Fibroblast of skin of right biceps (primary cell): ENCODE measurements around the gene MYO18B.

Source experiments
- DNase-seq: peaks from one replicate; pipeline ENCODE4 v3.0.0-alpha.2; 2013

The MYO18B gene

DNA sequence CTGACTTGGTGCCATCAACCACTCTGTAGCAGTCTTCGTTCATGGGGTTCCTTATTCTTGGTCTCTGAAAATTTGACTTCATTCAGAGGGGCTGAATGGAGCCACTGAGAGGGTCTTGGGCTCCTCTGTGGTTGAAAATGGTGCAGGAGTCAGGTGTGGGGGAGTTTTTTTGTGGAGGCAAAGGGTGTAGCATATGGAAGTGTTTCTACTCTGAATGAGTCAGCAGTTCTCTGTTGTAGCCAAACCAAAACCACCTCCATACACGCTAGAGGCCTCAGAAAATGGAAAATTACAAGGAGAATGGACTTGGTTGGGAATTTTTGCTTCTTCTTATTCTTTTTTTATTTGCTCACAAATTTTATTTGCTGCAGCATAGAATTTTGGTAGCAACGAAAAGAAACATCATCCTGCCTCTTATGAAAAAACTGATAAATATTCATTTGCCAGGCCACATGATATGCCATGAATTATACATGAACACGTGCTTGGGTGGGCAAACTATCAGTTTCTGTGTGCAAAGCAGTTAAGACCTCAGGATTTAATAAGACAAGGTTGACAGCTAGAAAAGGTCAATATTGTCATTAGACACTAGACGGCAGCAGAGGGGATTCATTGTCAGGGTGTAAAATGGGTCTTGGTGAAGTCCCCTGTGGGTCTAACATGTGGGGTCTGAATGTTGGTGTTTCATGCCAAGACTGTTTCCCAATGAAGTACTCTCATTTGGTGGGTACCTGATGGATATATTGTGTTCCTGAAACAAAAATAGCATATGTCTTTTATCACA lies 111.7 kb downstream of the MYO18B start:
- DNase-seq, result no peak

DNA sequence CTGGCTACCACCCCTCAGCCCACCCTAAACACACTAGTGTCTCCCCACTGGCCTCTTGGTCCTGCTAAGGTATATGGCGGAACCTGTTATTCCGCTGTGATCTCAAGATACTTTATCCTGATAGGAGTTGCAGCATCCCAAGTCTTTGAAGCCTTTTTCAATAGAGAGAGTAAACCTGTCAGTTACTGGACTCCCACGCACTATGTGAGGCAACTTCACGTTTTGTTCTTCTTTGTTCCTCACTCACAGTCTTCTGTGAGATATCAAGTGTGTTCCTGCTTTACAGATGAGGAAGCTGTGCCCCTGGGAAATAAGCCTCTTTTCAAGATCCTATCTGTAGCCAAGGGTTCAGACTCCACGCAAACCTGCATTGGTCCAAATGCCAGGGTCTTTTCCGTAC lies 127.8 kb downstream of the MYO18B start:
- DNase-seq, result no peak

DNA sequence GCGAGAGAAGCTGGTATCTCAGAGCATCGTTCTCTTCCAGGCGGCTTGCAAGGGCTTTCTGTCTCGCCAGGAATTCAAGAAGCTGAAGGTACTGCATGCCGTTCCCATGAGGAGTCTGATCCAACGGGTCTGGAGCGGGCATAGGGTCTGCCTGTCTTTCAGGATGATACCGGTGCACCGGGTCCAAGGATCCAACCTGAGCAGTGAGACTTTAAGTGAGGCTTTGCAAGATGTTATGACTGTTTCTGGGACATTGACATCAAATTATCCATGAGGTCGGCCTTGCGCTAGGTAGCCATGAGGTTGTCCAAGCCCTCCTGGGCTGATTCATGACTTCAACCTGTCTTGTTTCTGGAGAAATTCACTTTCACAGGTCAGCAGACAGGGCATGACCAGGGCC lies 132.3 kb downstream of the MYO18B start:
- no peak for DNase-seq

GRCh38 chr22:25875461-25875860 lies 133.5 kb downstream of the MYO18B start:
- no peak for DNase-seq

DNA sequence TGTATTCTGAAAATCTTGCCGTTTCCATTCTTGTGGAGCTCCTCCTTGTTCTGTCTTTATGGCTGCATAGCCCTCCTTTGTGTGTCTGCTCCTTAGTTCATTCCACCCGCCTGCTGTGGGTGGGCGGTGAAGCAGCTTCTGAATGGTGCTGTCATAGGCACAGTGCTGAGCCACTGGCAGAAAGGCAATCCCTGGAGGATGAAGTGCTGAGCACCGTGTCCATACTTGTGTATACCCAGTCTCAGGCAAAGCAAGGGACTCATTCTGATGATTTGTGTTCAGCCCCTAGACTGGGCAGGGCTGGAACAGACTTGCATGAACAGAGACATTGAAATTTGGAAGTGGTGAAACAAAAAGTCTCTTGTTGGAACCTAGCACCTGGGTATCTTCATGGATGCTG lies 134.9 kb downstream of the MYO18B start:
- DNase-seq, result no peak

GRCh38 chr22:25878933-25879332 lies 136.9 kb downstream of the MYO18B start:
- no peak for DNase-seq

- DNase-seq, result no peak
Measured at GRCh38 chr22:25880524-25880923, 138.5 kb downstream of the MYO18B start.

- DNase-seq, result no peak
Measured at GRCh38 chr22:25881210-25881755, 139.3 kb downstream of the MYO18B start.

DNA sequence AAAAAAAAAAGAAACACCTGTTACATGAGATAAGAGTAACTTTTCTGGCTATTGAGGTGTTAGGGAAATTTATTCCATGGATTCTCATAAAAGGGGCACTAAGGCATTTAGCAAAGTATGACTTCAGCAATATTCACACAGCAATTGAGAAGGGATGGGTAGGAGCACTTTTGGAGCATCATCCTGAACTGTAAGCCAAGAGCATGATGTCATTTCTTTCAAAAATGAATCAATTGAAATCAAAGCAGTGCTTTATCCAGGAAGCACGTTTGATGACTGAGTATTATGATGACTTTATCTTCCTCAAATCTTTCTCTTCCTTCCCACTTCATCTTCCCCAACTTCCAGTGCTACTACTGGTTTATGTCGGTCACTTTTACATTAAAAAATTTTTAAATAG lies 140.4 kb downstream of the MYO18B start:
- DNase-seq, result no peak

- no peak for DNase-seq
Measured at GRCh38 chr22:25883482-25884033, 141.6 kb downstream of the MYO18B start.

- no peak for DNase-seq
Measured at GRCh38 chr22:25884121-25884520, 142.1 kb downstream of the MYO18B start.

- DNase-seq, result no peak
Measured at GRCh38 chr22:25888399-25889054, 146.5 kb downstream of the MYO18B start.

DNA sequence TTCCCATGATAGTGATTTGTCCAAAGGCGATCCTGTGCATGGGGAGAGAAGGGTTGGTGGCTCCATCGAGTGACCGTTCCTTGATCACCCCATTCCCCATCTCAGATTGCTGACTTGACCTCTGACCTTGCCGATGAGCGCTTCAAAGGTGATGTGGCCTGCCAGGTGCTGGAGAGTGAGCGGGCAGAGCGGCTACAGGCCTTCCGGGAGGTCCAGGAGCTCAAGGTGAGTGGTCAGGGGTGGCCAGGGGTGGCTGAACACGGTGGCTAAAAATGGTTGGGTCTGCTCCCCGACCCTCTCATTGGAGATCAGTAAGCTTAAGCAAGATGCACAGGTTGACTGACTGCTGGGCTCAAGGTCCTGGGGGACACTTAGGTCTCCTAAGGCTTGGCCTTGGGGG lies 148.7 kb downstream of the MYO18B start:
- DNase-seq, result no peak

DNA sequence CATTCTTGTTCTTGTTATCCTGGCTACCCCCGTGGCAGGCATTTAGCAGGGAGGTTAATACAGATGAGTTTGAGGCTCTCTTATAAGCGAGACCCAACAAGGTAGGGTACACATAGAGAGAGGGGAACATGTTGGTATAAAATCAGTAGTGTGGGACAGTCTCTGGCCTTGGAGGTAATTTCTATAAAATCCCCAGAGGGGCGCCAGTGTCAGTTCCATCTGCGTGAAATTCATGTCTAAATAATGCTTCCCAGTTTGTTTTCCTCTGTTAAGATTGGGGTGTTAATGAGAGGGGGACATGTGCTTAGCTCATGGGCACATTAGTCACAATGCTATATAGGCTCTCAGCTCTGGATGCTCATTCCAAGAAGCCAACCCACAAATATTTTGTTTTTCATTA lies 150.7 kb downstream of the MYO18B start:
- no peak for DNase-seq

GRCh38 chr22:25895678-25896077 lies 153.7 kb downstream of the MYO18B start:
- no peak for DNase-seq

DNA sequence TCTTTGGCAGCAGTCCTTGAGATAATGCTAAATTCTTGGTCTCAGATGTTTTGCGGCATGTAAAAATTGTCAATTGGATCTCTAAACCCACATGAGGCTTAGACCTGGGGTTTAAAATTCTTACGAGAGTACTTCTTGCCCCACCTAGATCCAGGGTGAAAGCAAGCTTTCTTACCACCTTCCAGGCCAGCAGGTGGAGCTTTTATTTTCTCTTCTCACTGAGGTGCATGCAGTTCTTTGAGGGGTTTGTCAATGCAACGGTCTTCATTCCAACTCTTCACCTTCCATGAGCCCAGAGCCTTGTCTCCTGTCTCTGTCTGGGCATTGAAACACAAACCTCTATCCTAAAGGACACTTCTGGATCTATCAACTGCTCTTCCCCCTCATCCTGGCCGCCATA lies 154.1 kb downstream of the MYO18B start:
- no peak for DNase-seq

- DNase-seq, result no peak
Measured at GRCh38 chr22:25896592-25896991, 154.6 kb downstream of the MYO18B start.

DNA sequence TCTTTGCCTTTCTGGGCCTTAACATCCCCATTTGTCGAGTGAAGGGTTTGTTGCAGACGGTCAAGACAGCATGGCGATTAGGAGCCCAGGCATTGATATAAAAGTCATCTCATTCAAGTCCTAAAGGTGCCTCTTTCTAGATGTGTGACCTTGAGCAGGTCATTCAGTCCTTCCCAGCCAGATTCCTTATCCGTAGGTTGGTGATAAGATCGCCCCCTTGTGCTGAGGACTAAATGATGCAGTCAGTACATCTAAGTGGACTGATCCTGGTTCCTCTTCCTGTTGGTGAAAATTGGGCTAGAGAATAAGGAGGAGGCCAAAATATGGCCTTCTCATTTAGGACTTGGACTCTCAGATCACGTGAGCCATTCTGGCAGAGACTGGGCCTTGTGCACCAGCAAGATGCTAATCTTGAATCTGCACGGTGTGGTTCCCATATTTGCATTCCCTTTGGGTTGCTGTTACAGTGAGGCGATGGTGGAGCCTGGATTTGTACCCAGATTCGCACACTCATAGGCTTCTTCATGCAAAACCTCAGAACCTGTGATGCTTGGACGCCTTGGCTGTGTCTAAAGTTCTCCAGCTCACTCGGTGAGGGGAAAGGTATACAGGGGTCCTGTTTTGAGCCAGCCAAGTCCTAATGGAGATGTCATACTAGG lies 156.8 kb downstream of the MYO18B start:
- DNase-seq, result no peak

DNA sequence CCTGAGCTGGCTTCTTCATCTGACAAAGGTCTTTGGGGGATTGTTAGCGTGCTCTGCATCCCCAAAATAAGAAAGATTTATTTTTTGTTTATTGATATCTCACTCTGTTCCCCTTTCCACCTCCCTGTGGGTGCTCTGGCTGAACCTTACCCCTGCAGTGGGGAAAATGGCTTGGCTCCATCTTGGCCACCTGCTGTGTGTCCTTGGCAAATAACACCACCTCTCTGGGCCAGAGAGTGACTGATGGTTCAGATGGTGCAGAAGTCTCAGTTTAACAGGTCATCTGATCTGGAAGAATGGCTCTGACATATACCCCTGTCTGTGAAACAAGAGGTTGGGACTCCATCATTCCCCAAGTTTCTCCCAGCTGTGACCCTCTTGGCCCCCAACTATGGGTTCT lies 157.6 kb downstream of the MYO18B start:
- no peak for DNase-seq

GRCh38 chr22:25900390-25900789 lies 158.4 kb downstream of the MYO18B start:
- no peak for DNase-seq

DNA sequence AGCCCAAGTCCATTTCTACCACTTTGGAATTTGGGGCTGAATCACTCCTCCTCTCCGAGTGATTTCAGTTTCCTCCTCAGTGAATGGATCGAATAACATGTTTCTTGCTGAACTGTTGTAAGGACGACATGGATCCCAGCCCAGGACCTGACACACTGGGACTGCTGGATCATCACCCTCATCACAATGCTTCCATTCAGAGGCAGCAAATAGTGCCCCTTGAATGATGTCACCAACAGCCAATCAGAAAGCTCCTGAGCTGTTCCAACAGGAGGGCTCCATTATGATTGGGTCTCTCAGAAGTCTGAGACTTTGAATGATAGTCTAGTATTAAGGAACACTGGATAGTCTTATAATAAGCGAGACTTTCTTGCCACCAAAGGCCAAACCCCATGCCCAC lies 158.9 kb downstream of the MYO18B start:
- DNase-seq, result no peak

GRCh38 chr22:25902402-25902801 lies 160.4 kb downstream of the MYO18B start:
- no peak for DNase-seq

DNA sequence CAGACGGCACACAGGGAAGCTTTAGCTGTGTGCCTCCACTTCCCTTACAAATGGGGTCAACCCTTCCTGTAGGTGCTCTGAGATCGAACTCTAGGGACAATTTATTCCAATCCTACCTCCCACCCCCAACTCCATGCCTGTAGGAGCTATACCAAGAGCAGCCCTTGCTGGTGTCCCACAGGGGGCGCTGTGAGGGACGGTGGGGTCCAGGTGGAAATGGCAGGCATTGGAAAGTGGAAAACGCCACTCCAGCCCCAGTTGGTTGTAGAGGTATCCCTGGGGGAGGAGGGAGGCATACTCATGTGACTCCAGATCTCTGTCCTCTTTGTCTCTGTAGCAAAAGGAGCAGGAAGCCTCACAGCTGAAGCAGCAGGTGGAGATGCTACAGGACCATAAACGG lies 161.3 kb downstream of the MYO18B start:
- no peak for DNase-seq

- DNase-seq, result no peak
Measured at GRCh38 chr22:25908212-25908611, 166.2 kb downstream of the MYO18B start.
